ENCODE measurements around the gene ERC1. TPM values are rescaled to one million over a fixed set of nuclear protein-coding genes. Genes with fewer than 3 reads are reported as not detected.

The ERC1 gene
- total RNA-seq, 4 donors from 2014 or later, result 28.5 to 71.7 (median 38.5) TPM

- TF ChIP-seq POLR2AphosphoS5 (IDR thresholded peaks at IDR 0.05), result no peak
- no peak for TF ChIP-seq POLR2A (IDR thresholded peaks at IDR 0.05)
- TF ChIP-seq CTCF (IDR thresholded peaks at IDR 0.05), result no peak
- TF ChIP-seq EP300 (IDR thresholded peaks at IDR 0.05), result no peak
- no peaks in the 10 kb centered on the region for H3K4me1 ChIP-seq
- no peak overlapping the region for H3K4me3 ChIP-seq
- H3K9me3 ChIP-seq, result no peaks in the 10 kb centered on the region
- H3K27ac ChIP-seq, result no peak overlapping the region
- no peaks in the 10 kb centered on the region for H3K27me3 ChIP-seq
- no peaks in the 10 kb centered on the region for H3K36me3 ChIP-seq
- WGBS, result 86% methylated on average over 8 of the region's 8 CpGs
- no peak for DNase-seq (ENCODE audit: low spot score in 2 of 2)
Measured at GRCh38 chr12:969821-970220, 21.2 kb upstream of the ERC1 start.

GRCh38 chr12:971991-972390 lies 19.0 kb upstream of the ERC1 start:
- DNase-seq (ENCODE audit: low spot score in 2 of 2), result no peak
- H3K36me3 ChIP-seq, result no peaks in the 10 kb centered on the region
- TF ChIP-seq CTCF (IDR thresholded peaks at IDR 0.05) (no peak), EP300 (IDR thresholded peaks at IDR 0.05) (no peak), POLR2A (IDR thresholded peaks at IDR 0.05) (no peak), POLR2AphosphoS5 (IDR thresholded peaks at IDR 0.05) (no peak)
- WGBS, result 93% methylated on average over 4 of the region's 4 CpGs
- H3K27ac ChIP-seq, result no peak overlapping the region
- no peaks in the 10 kb centered on the region for H3K27me3 ChIP-seq
- H3K9me3 ChIP-seq, result no peaks in the 10 kb centered on the region
- H3K4me1 ChIP-seq, result no peaks in the 10 kb centered on the region
- H3K4me3 ChIP-seq, result no peak overlapping the region

- WGBS, result 88% methylated on average over 4 of the region's 4 CpGs
- no peak overlapping the region for H3K27ac ChIP-seq
Measured at GRCh38 chr12:974271-974862, 16.7 kb upstream of the ERC1 start.

GRCh38 chr12:976644-977043 lies 14.4 kb upstream of the ERC1 start:
- Histone ChIP-seq H3K27me3 (no peaks in the 10 kb centered on the region), H3K36me3 (no peaks in the 10 kb centered on the region), H3K9me3 (no peaks in the 10 kb centered on the region), H3K4me3 (no peak overlapping the region), H3K4me1 (no peaks in the 10 kb centered on the region), H3K27ac (no peak overlapping the region)
- no peak for DNase-seq (ENCODE audit: low spot score in 2 of 2)
- TF ChIP-seq POLR2AphosphoS5 (IDR thresholded peaks at IDR 0.05) (no peak), POLR2A (IDR thresholded peaks at IDR 0.05) (no peak), EP300 (IDR thresholded peaks at IDR 0.05) (no peak)
- 79% methylated on average over 6 of the region's 6 CpGs for WGBS

More at GRCh38 chr12:974271-974862, 16.7 kb upstream of the ERC1 start:
- no peaks in the 10 kb centered on the region for H3K27me3 ChIP-seq
- no peak overlapping the region for H3K4me3 ChIP-seq
- TF ChIP-seq POLR2AphosphoS5 (IDR thresholded peaks at IDR 0.05), result no peak
- TF ChIP-seq CTCF (IDR thresholded peaks at IDR 0.05), result no peak
- TF ChIP-seq POLR2A (IDR thresholded peaks at IDR 0.05), result no peak
- no peak for TF ChIP-seq EP300 (IDR thresholded peaks at IDR 0.05)
- no peak for DNase-seq (ENCODE audit: low spot score in 2 of 2)
- H3K9me3 ChIP-seq, result no peaks in the 10 kb centered on the region
- no peaks in the 10 kb centered on the region for H3K4me1 ChIP-seq
- H3K36me3 ChIP-seq, result no peaks in the 10 kb centered on the region

GRCh38 chr12:977156-977555 lies 13.9 kb upstream of the ERC1 start:
- 93% methylated on average over 4 of the region's 4 CpGs for WGBS
- DNase-seq (ENCODE audit: low spot score in 2 of 2), result no peak
- no peak for TF ChIP-seq EP300 (IDR thresholded peaks at IDR 0.05)
- TF ChIP-seq POLR2A (IDR thresholded peaks at IDR 0.05), result no peak
- no peak for TF ChIP-seq POLR2AphosphoS5 (IDR thresholded peaks at IDR 0.05)
- no peak for TF ChIP-seq CTCF (IDR thresholded peaks at IDR 0.05)
- H3K36me3 ChIP-seq, result no peaks in the 10 kb centered on the region
- H3K4me3 ChIP-seq, result no peak overlapping the region
- no peaks in the 10 kb centered on the region for H3K27me3 ChIP-seq
- no peaks in the 10 kb centered on the region for H3K4me1 ChIP-seq
- no peak overlapping the region for H3K27ac ChIP-seq
- no peaks in the 10 kb centered on the region for H3K9me3 ChIP-seq

- Histone ChIP-seq H3K27me3 (no peaks in the 10 kb centered on the region), H3K4me3 (no peak overlapping the region), H3K4me1 (no peaks in the 10 kb centered on the region), H3K9me3 (no peaks in the 10 kb centered on the region), H3K27ac (no peak overlapping the region), H3K36me3 (no peaks in the 10 kb centered on the region)
- no peak for DNase-seq (ENCODE audit: low spot score in 2 of 2)
- no peak for TF ChIP-seq CTCF (IDR thresholded peaks at IDR 0.05)
- TF ChIP-seq POLR2AphosphoS5 (IDR thresholded peaks at IDR 0.05), result no peak
- TF ChIP-seq EP300 (IDR thresholded peaks at IDR 0.05), result no peak
- TF ChIP-seq POLR2A (IDR thresholded peaks at IDR 0.05), result no peak
- WGBS, result 78% methylated on average over 5 of the region's 5 CpGs
Measured at GRCh38 chr12:979349-979748, 11.7 kb upstream of the ERC1 start.

Measured in suprapubic skin (tissue), 4 donors.